ENCODE measurements around the gene IMMP2L.

GRCh38 chr7:110673148-110673547, 889.1 kb downstream of the IMMP2L start:
- TF ChIP-seq SP1 (IDR thresholded peaks at IDR 0.05) (no peak), CTCF (IDR thresholded peaks at IDR 0.05; ENCODE audit: low read depth, low read length, missing input control) (no peak), MAX (IDR thresholded peaks at IDR 0.05) (no peak), YY1 (IDR thresholded peaks at IDR 0.05) (no peak)

Measured in liver (tissue), 3 donors.